ENCODE results near the gene RDM1. TPM values are rescaled to one million over a fixed set of nuclear protein-coding genes. Genes with fewer than 3 reads are reported as not detected.

The RDM1 gene
- total RNA-seq, 2 experiments from 2014 or later: 4.1 to 11.0 TPM

DNA sequence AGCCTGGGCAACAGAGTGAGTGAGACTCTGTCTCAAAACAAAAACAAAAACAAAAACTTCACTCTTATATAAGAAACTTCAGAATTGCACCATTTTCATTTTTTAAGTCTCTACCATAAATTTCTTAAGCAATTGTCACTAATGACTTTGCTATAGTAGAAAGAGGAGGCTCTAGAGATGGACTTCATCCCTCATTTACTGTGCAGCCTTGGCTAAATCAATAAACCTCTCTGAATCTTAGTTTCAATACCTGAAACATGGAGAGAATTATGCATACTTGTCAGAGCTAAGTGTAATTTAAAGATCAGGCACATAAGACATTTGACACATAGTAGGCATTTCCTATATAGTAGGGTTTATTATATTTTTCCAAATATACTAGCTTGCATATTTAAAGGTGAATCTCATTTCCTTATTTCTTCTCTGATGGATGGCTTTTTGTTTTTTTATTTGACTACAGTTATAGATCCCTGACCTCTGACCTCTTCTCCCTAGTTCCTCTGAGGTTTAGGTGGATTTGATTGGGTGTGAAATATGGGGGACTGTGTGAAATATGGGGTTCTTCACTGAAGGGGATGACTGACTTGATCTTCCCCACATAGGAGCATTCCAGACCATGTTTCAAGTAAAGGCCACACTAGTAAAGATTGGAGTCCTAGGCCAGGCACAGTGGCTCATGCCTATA, 53.1 kb downstream of the RDM1 start:
- no peaks in the 10 kb centered on the region for H3K9me3 ChIP-seq (ENCODE audit: low read length)
- POLR2A ChIA-PET: no interaction called here
- H3K4me3 ChIP-seq (ENCODE audit: low read depth, low read length, poor library complexity, severe bottlenecking): no peak overlapping the region

DNA sequence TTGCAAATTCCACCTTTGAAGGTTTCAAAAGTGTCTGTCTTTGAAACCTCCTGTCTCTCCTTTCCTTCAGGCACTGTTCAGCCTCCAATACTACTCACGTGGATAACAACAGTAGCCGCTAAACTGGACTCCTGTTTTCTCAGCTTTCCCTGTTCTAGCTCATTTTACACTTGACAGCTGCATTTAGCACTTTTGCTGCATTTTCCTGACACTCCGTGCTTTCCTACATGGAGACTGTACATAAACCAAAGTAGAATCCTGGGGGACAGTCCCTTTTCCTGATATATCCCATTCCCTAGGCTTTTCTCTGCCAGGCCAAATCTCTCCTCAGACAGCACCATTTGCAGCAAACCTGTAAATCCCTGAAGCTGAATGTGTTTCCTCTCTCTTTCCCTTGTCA, 54.0 kb downstream of the RDM1 start:
- ChIA-PET CTCF (ENCODE audit: unreplicated experiment) (no interaction called here), POLR2A (no interaction called here)
- H3K27ac ChIP-seq (ENCODE audit: low read depth, low read length, poor library complexity, severe bottlenecking): no peak overlapping the region
- intact Hi-C loops (cut with micrococcal nuclease; ENCODE audit: unreplicated experiment): no loop called here
- no peak for TF ChIP-seq EZH2phosphoT487 (IDR thresholded peaks at IDR 0.05; ENCODE audit: borderline replicate concordance, low read depth, low read length)
- TF ChIP-seq, protein P1, sequence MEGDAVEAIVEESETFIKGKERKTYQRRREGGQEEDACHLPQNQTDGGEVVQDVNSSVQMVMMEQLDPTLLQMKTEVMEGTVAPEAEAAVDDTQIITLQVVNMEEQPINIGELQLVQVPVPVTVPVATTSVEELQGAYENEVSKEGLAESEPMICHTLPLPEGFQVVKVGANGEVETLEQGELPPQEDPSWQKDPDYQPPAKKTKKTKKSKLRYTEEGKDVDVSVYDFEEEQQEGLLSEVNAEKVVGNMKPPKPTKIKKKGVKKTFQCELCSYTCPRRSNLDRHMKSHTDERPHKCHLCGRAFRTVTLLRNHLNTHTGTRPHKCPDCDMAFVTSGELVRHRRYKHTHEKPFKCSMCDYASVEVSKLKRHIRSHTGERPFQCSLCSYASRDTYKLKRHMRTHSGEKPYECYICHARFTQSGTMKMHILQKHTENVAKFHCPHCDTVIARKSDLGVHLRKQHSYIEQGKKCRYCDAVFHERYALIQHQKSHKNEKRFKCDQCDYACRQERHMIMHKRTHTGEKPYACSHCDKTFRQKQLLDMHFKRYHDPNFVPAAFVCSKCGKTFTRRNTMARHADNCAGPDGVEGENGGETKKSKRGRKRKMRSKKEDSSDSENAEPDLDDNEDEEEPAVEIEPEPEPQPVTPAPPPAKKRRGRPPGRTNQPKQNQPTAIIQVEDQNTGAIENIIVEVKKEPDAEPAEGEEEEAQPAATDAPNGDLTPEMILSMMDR (conservative IDR thresholded peaks at IDR 0.05; ENCODE audit: low read length): no peak
- no TSS peak for BruUV-seq (replicated peaks)
- H3K79me2 ChIP-seq (ENCODE audit: insufficient read depth, low read depth, low read length): no peaks in the 10 kb centered on the region
- H3K9me3 ChIP-seq (ENCODE audit: low read length): no peaks in the 10 kb centered on the region
- no peak for DNase-seq (ENCODE audit: low spot score)
- H3K4me1 ChIP-seq (ENCODE audit: insufficient read depth, low read length, poor library complexity, severe bottlenecking): peaks cover 12% of the 10 kb centered on the region
- H3K4me2 ChIP-seq (ENCODE audit: low read length): no peak overlapping the region
- H2AFZ ChIP-seq (ENCODE audit: low read length): no peak overlapping the region
- no peaks in the 10 kb centered on the region for H4K20me1 ChIP-seq (ENCODE audit: insufficient read depth, low read length)
- H3K4me3 ChIP-seq (ENCODE audit: low read depth, low read length, poor library complexity, severe bottlenecking): no peak overlapping the region
- H3K36me3 ChIP-seq (ENCODE audit: insufficient read depth, low read length): no peaks in the 10 kb centered on the region
- no peaks in the 10 kb centered on the region for H3K9me2 ChIP-seq (ENCODE audit: insufficient read depth, low read length)

More for the DNA sequence above, 53.1 kb downstream of the RDM1 start:
- Histone ChIP-seq H3K36me3 (ENCODE audit: insufficient read depth, low read length) (no peaks in the 10 kb centered on the region), H3K9me2 (ENCODE audit: insufficient read depth, low read length) (no peaks in the 10 kb centered on the region), H3K79me2 (ENCODE audit: insufficient read depth, low read depth, low read length) (no peaks in the 10 kb centered on the region), H4K20me1 (ENCODE audit: insufficient read depth, low read length) (no peaks in the 10 kb centered on the region), H3K4me1 (ENCODE audit: insufficient read depth, low read length, poor library complexity, severe bottlenecking) (peaks cover 12% of the 10 kb centered on the region), H3K4me2 (ENCODE audit: low read length) (no peak overlapping the region), H2AFZ (ENCODE audit: low read length) (no peak overlapping the region), H3K27ac (ENCODE audit: low read depth, low read length, poor library complexity, severe bottlenecking) (no peak overlapping the region)
- no peak for DNase-seq (ENCODE audit: low spot score)
- no TSS peak for BruUV-seq (replicated peaks)
- intact Hi-C loops (cut with micrococcal nuclease; ENCODE audit: unreplicated experiment): no loop called here
- CTCF ChIA-PET (ENCODE audit: unreplicated experiment): no interaction called here
- TF ChIP-seq EZH2phosphoT487 (IDR thresholded peaks at IDR 0.05; ENCODE audit: borderline replicate concordance, low read depth, low read length): no peak
- TF ChIP-seq, protein P1 (conservative IDR thresholded peaks at IDR 0.05; ENCODE audit: low read length): no peak

DNA sequence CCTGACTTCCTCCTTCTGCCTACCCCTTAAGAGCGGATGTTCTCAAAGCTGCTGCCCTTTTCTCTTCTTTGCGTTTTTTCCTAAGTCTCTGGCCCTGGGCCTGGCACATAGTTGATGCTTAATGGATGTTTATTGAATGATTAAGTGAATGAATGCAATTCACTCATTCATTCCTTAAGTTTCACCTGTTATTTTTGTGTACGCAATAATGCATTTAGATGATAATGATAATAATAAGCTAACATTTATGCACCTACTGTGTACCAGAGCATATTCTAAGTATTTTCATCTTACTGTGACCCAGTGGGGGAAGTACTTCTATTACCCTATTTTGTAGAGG, 54.8 kb downstream of the RDM1 start:
- Histone ChIP-seq H3K4me2 (ENCODE audit: low read length) (no peak overlapping the region), H3K9me2 (ENCODE audit: insufficient read depth, low read length) (no peaks in the 10 kb centered on the region), H3K79me2 (ENCODE audit: insufficient read depth, low read depth, low read length) (no peaks in the 10 kb centered on the region), H3K4me1 (ENCODE audit: insufficient read depth, low read length, poor library complexity, severe bottlenecking) (peaks cover 9% of the 10 kb centered on the region), H2AFZ (ENCODE audit: low read length) (no peak overlapping the region), H3K27ac (ENCODE audit: low read depth, low read length, poor library complexity, severe bottlenecking) (no peak overlapping the region), H3K36me3 (ENCODE audit: insufficient read depth, low read length) (no peaks in the 10 kb centered on the region), H3K4me3 (ENCODE audit: low read depth, low read length, poor library complexity, severe bottlenecking) (no peak overlapping the region), H4K20me1 (ENCODE audit: insufficient read depth, low read length) (no peaks in the 10 kb centered on the region), H3K9me3 (ENCODE audit: low read length) (no peaks in the 10 kb centered on the region)
- TF ChIP-seq, protein P1 (conservative IDR thresholded peaks at IDR 0.05; ENCODE audit: low read length): no peak
- no peak for TF ChIP-seq EZH2phosphoT487 (IDR thresholded peaks at IDR 0.05; ENCODE audit: borderline replicate concordance, low read depth, low read length)
- ChIA-PET CTCF (ENCODE audit: unreplicated experiment) (no interaction called here), POLR2A (interaction anchor here (0.7 kb wide), 1 partner anchor 562 kb away, joined by 3 read pairs; no protein-coding TSS in a partner anchor)
- no TSS peak for BruUV-seq (replicated peaks)
- intact Hi-C loops (cut with micrococcal nuclease; ENCODE audit: unreplicated experiment): no loop called here
- DNase-seq (ENCODE audit: low spot score): no peak
